Psoas muscle (tissue), 8 donors: ENCODE data around the gene AMBRA1. TPM values are rescaled to one million over a fixed set of nuclear protein-coding genes. Genes with fewer than 3 reads are reported as not detected.

Source experiments
- ATAC-seq, 4 donors: fragments of 200-7000 bp; cut with Tn5 transposase; one replicate each; pipeline ENCODE4 v1.9.1; 2020; ENCODE audit warnings: moderate library complexity in 3 of 4, mild to moderate bottlenecking in 2 of 4
- DNase-seq, 2 donors: peaks; one replicate each; pipeline ENCODE4 v3.0.0-alpha.2; 2020
- H3K27ac ChIP-seq: fragments of 200-600 bp; one replicate; pipeline ENCODE4 v1.8.0; 2022
- H3K27me3 ChIP-seq, 3 donors: fragments of 200-600 bp in 1 of 3; one replicate each; pipeline versions ENCODE4 v1.6.1 to v1.8.0; 2013 to 2022; ENCODE audit warnings: low read length in 2 of 3, mild to moderate bottlenecking in 2 of 3, moderate library complexity in 1 of 3; ENCODE audit not compliant: insufficient read depth in 3 of 3
- H3K36me3 ChIP-seq, 2 donors: fragments of 200-600 bp in 1 of 2; one replicate each; pipeline versions ENCODE4 v1.6.1 to v1.8.0; 2013 to 2022; ENCODE audit warnings: low read depth in 1 of 2, mild to moderate bottlenecking in 1 of 2, moderate library complexity in 1 of 2; ENCODE audit not compliant: insufficient read depth in 1 of 2
- H3K4me1 ChIP-seq: fragments of 200-600 bp; one replicate; pipeline ENCODE4 v1.8.0; 2022
- H3K4me3 ChIP-seq: fragments of 200-600 bp; one replicate; pipeline ENCODE4 v1.8.0; 2022; ENCODE audit warnings: mild to moderate bottlenecking
- H3K9me3 ChIP-seq: fragments of 200-600 bp; one replicate; pipeline ENCODE4 v1.8.0; 2022
- CTCF ChIP-seq: fragments of 200-600 bp; IDR thresholded peaks from one replicate; pipeline ENCODE4 v1.8.0; 2022; ENCODE audit warnings: antibody characterized with exemption
- WGBS, 3 donors: extraction: QIAGEN DNeasy Blood & Tissue Kit; methylation state at CpG; one replicate each; pipeline versions ENCODE4 v1.1.6 to v1.1.7; 2013; 5-methylcytosine and 5-hydroxymethylcytosine counted together
- intact Hi-C, 2 donors: fragments of 100-400 bp; cut with DNase I; formaldehyde crosslinking; loops; one replicate each; pipeline versions ENCODE4 v1.11.0 to v1.14.2; 2022
- polyA plus RNA-seq, 3 donors: library from polyadenylated mRNA; stranded (reverse); fragments of 200-250 nt; gene quantifications; one replicate each; pipeline ENCODE4 v1.2.3, GENCODE V29; 2013
- total RNA-seq, 4 donors: library from RNA; stranded (reverse); fragmentation: NEBNext Ultra II Directional in 2 of 4; extraction: Animal tissue kit (Norgen Biotek cat#: 25700) in 2 of 4; gene quantifications; one replicate each; pipeline versions ENCODE4 v1.2.1 to v1.2.4, GENCODE V29; 2021 to 2023
- donor health status: healthy with polysubstance abuse.
- donor health status: DM: no; HTN: no; CAD: no; lungs with moderate emphysema.
- donor health status: Bipolar disorder and iron deficiency.
- donor health status: healthy.
- donor health status: DM: yes; HTN: yes; CAD: no.
- donor health status: DM: no; HTN: no; CAD: no.
- donor health status: DM: no; HTN: no; CAD: no.
- donor health status: DM: yes; HTN: yes; CAD: no.

AMBRA1 gene
- total and polyA plus RNA-seq, 7 donors: 5.1 to 23.5 (median 10.8) TPM

DNA sequence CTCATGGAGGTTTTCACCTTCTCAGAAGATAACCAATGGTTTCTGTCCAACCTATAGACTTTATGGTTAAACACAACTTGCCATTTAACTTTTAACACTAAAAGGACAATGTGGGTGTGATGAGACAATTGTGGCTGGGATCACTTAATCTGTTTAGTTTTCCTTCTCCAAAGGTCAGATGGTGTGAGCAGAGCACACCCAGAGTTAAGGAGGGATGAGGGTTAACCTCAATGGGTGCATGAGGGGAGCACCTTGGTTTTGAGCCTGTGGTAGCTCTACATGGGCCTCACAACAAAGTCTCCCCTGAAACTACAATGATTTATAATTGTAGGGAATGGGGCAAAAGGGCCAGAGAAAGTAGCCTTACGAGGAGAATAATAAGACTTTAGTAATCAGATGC, 173.3 kb downstream of the AMBRA1 start:
- no peak for ATAC-seq

GRCh38 chr11:46418751-46419150, 175.1 kb downstream of the AMBRA1 start:
- Histone ChIP-seq H3K27me3 (no peaks in the 10 kb centered on the region), H3K36me3 (peaks cover 0 to 63% of the 10 kb centered on the region in 2 donors), H3K27ac (no peak overlapping the region), H3K4me3 (no peak overlapping the region), H3K9me3 (no peaks in the 10 kb centered on the region), H3K4me1 (no peaks in the 10 kb centered on the region)
- intact Hi-C loops: no loop called here
- 89% methylated on average over 5 of the region's 5 CpGs for WGBS, 3 donors
- ATAC-seq (no peak), DNase-seq (no peak)
- TF ChIP-seq CTCF: no peak

More for the DNA sequence above, 173.3 kb downstream of the AMBRA1 start:
- Histone ChIP-seq H3K36me3 (peaks cover 0 to 45% of the 10 kb centered on the region in 2 donors), H3K4me3 (no peak overlapping the region), H3K9me3 (no peaks in the 10 kb centered on the region), H3K27me3 (no peaks in the 10 kb centered on the region), H3K4me1 (no peaks in the 10 kb centered on the region), H3K27ac (no peak overlapping the region)
- DNase-seq: no peak
- 97 to 100% (median 97%) methylated on average over 1 of the region's 1 CpG for WGBS, 3 donors
- no peak for TF ChIP-seq CTCF
- intact Hi-C loops: no loop called here

- DNase-seq: no peak
- no peak overlapping the region for H3K4me3 ChIP-seq
These were observed 176.1 kb downstream of the AMBRA1 start for GRCh38 chr11:46417711-46418110.

DNA sequence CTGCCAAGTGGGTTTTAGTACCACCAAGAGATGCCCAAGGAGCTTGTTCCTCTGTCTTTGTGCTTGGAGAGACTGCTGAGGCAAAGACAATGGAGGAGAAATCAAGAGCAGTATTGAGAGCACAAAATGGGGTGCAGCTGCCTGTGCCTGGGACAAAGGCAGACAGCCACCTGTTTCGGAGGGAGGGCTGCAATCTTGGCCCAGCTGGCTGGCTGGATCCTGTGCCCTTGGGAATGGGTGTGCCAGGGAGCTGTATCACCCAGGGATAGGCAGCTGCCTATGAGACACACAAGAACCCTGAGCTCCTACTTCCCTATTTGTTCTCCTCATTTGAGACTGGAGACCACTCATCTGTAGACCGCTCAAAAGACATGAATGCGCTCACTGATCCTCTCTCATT, 178.9 kb downstream of the AMBRA1 start:
- DNase-seq: no peak
- intact Hi-C loops: no loop called here
- 48 to 50% (median 48%) methylated on average over 3 of the region's 3 CpGs for WGBS, 3 donors
- H3K27ac ChIP-seq: no peak overlapping the region
- H3K4me1 ChIP-seq: no peaks in the 10 kb centered on the region
- H3K4me3 ChIP-seq: no peak overlapping the region
- H3K9me3 ChIP-seq: no peaks in the 10 kb centered on the region
- H3K27me3 ChIP-seq: no peaks in the 10 kb centered on the region
- ATAC-seq: no peak
- TF ChIP-seq CTCF: no peak
- H3K36me3 ChIP-seq: peaks cover 0 to 74% of the 10 kb centered on the region in 2 donors

More at GRCh38 chr11:46417711-46418110, 176.1 kb downstream of the AMBRA1 start:
- 77 to 83% (median 81%) methylated on average over 7 of the region's 7 CpGs for WGBS, 3 donors
- intact Hi-C loops: no loop called here
- ATAC-seq: no peak
- Histone ChIP-seq H3K27ac (no peak overlapping the region), H3K9me3 (no peaks in the 10 kb centered on the region), H3K27me3 (no peaks in the 10 kb centered on the region), H3K36me3 (peaks cover 0 to 71% of the 10 kb centered on the region in 2 donors), H3K4me1 (no peaks in the 10 kb centered on the region)
- no peak for TF ChIP-seq CTCF

DNA sequence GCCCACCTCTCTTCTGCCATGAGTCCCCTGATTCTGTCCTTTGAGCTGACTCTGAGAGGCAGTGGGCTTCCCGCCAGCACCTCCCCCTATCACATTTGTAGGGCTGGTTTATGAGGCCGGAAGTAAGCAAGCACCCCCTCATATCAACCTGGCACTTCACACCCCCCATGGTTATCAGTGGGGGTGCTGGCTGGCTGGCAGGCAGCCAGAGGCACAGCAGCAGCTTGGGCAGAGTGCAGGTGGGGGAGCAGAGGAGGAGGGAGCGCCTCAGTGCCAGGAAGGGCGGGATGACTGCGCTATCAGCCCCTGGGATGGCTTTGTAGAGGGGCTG, 179.4 kb downstream of the AMBRA1 start:
- intact Hi-C loops: no loop called here
- Histone ChIP-seq H3K27ac (no peak overlapping the region), H3K4me1 (no peaks in the 10 kb centered on the region), H3K9me3 (no peaks in the 10 kb centered on the region), H3K27me3 (no peaks in the 10 kb centered on the region), H3K36me3 (peaks cover 0 to 79% of the 10 kb centered on the region in 2 donors), H3K4me3 (no peak overlapping the region)
- TF ChIP-seq CTCF: no peak
- DNase-seq (no peak), ATAC-seq (no peak)
- 92 to 98% (median 93%) methylated on average over 5 of the region's 5 CpGs for WGBS, 3 donors
